NCI-H2029 (cell line): ENCODE results near the gene SLC2A8.

Experiments
- DNase-seq: peaks from one replicate; lab custom pipeline; 2025; lab: John Stamatoyannopoulos, UW

Gene SLC2A8

GRCh38 chr9:127382541-127382940, 14.4 kb upstream of the SLC2A8 start:
- DNase-seq, result no peak

GRCh38 chr9:127384016-127384730, 12.8 kb upstream of the SLC2A8 start:
- no peak for DNase-seq

GRCh38 chr9:127384901-127385300, 12.1 kb upstream of the SLC2A8 start:
- no peak for DNase-seq

- no peak for DNase-seq
Observed at GRCh38 chr9:127386249-127386648, 10.7 kb upstream of the SLC2A8 start.

GRCh38 chr9:127386981-127387380, 10.0 kb upstream of the SLC2A8 start:
- DNase-seq, result no peak

GRCh38 chr9:127388037-127388855, 8.7 kb upstream of the SLC2A8 start:
- DNase-seq, result no peak

GRCh38 chr9:127388856-127389238, 8.1 kb upstream of the SLC2A8 start:
- DNase-seq, result no peak

GRCh38 chr9:127389381-127390247, 7.4 kb upstream of the SLC2A8 start:
- no peak for DNase-seq

- DNase-seq, result no peak
Observed at GRCh38 chr9:127390248-127390545, 6.8 kb upstream of the SLC2A8 start.

- no peak for DNase-seq
Observed at GRCh38 chr9:127390563-127390962, 6.4 kb upstream of the SLC2A8 start.

GRCh38 chr9:127392166-127392565, 4.8 kb upstream of the SLC2A8 start:
- DNase-seq, result no peak

- DNase-seq, result no peak
Observed at GRCh38 chr9:127392976-127393375, 4.0 kb upstream of the SLC2A8 start.

GRCh38 chr9:127393645-127394044, 3.3 kb upstream of the SLC2A8 start:
- DNase-seq, result no peak

GRCh38 chr9:127395497-127396252, 1.3 kb upstream of the SLC2A8 start:
- no peak for DNase-seq

- no peak for DNase-seq
Observed at GRCh38 chr9:127396253-127396807, 639 bp upstream of the SLC2A8 start.

GRCh38 chr9:127397646-127398274, 791 bp downstream of the SLC2A8 start:
- DNase-seq, result no peak

- no peak for DNase-seq
Observed at GRCh38 chr9:127398275-127398647, 1.3 kb downstream of the SLC2A8 start.

GRCh38 chr9:127398715-127399400, 1.9 kb downstream of the SLC2A8 start:
- DNase-seq, result no peak

GRCh38 chr9:127399736-127400269, 2.8 kb downstream of the SLC2A8 start:
- DNase-seq, result no peak

- DNase-seq, result no peak
Observed at GRCh38 chr9:127402401-127403090, 5.6 kb downstream of the SLC2A8 start.
